Cerebellar cortex (tissue), 1 donor: ENCODE data around the gene TSSC4.

ENCODE experiments used
- DNase-seq: peaks from one replicate; pipeline ENCODE4 v3.0.0-alpha.2; 2015; ENCODE audit warnings: low spot score

TSSC4 gene

GRCh38 chr11:2417856-2418692, 17.5 kb downstream of the TSSC4 start:
- no peak for DNase-seq

- DNase-seq, result no peak
Measured at GRCh38 chr11:2418693-2419360, 18.3 kb downstream of the TSSC4 start.

DNA sequence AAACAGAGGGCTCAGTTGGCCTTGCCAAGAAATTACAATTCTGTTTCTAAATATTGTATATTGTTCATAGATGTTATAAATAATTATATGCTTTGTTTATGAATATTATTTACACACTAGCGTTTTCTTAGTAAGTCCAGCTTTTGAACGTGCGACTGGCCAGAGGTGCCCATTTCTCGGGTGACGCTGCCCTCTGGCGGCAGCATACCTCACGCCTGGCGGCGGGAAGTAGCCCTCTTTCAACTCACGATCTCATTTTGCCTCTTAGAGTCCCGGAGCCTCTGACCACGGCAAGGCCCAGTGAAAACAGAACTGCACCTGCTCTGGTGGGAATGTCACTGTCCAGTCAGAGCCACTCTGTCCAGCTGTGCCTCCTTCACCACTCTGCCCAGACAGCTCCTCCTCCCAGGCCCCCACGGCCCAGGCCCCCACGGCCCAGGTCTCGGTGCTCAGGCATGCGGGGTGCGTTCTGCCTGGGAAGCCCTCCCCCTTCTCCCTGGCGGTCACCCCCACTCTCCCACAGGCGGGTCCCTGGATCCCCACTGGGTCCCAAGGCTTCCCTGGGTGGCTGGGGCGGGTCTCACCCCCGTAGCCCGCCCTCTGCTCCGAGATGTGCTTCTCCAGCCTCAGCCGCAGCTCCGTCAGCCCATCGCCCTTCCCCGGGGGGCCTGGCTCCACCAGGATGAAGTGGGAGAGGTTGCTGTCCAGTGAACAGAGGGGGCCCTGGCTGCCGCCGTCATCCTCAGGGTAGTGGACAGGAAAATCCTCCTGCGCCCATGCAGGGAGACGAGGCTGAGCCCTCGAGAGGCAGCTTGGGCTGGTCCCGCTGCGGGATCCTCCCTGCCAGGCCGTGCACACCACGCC, 19.3 kb downstream of the TSSC4 start:
- DNase-seq, result peak; percentile 73

- DNase-seq, result peak; percentile 78
Measured at GRCh38 chr11:2420502-2421225, 20.1 kb downstream of the TSSC4 start.

GRCh38 chr11:2421226-2421994, 20.9 kb downstream of the TSSC4 start:
- DNase-seq, result no peak

DNA sequence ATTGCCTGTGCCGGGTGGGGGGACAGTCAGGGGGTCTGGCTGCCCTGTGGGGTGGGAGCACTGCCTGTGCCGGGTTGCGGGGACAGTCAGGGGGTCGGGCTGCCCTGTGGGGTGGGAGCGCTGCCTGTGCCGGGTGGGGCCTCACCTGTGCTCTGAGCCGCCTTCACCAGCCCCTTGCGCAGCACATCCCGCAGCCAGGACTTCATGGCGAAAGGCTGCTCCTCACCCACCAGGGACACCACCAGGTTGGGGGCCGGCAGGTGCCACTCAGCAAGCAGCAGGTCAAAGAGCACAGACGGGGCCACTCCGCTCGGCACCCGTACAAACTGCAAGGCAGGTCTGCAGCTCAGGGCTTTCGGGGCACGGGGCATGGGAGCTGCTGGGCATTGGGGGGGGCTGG, 21.4 kb downstream of the TSSC4 start:
- DNase-seq, result no peak

DNA sequence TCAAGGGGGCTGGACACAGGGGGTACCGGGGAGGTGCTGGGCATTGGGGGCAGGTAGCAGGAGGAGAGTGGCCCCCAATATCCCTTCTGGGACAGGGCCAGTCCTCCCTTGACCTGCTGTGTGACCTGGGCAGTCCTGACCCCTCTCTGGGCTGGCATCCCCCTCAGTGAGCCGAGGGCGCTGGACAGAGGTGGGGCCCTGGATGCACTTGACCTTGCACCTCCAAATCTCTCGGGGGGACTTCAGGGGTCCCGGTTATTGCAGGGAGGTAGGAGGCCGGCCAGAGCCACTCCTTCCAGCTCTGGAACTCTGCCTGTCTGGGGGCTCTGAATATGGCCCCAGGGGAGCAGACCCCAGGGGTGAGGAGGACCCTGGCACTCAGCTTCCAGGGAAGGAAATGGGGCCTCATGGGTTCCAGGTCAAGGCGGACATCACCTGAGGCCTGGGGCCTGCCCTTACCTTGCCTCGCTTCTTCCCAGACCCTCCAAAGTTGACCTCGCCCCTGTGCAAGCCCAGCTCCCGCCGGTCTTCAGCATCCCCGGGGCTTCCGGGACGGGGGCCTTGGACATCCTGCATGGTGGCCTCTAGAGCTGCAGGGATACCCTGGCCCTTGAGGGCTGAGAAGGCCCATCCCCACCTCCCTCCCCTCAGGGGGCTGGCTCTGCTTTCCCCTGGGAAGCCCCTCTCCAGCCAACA, 22.1 kb downstream of the TSSC4 start:
- no peak for DNase-seq

DNA sequence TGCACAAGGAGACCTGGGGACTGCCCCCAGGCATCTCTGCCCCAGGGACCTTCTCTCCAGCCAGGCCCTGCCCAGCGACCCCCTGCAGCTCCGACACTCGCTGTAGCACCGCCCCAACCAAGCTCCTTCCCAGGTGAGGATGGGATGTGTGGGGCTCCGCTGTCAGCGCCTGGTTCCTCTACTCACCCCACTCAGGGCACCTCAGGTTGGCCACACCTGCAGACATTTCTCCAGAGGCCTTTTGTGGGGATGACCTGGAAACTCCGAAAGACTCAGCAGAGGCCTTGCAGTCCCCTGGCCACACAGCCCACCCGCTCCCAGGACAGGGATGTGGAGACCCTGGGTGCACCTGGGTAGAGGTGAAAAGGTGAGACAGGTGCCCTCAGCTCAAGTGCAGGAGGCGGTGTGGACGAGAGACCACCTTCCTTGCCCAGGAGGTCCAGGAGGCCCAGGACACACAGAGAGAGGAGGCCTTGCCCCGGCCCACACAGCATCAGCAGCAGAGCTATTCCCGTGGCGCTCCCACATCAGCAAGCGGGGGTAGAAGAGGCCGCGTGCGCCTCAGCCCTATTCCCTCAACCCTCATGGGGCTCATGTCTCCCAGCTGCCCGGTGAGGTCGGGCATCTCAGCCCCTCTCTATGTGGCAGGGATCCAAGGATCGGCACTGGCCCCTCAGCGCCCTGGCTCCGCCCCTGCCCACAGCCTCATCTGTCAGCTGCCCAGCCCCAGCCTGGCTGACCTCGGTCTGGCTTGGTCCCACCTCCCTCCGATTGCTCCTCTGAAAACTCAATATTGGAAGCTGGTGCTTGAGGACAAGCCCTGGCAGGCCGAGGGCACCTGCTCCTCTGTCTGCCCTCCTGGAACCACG, 22.8 kb downstream of the TSSC4 start:
- DNase-seq, result no peak

DNA sequence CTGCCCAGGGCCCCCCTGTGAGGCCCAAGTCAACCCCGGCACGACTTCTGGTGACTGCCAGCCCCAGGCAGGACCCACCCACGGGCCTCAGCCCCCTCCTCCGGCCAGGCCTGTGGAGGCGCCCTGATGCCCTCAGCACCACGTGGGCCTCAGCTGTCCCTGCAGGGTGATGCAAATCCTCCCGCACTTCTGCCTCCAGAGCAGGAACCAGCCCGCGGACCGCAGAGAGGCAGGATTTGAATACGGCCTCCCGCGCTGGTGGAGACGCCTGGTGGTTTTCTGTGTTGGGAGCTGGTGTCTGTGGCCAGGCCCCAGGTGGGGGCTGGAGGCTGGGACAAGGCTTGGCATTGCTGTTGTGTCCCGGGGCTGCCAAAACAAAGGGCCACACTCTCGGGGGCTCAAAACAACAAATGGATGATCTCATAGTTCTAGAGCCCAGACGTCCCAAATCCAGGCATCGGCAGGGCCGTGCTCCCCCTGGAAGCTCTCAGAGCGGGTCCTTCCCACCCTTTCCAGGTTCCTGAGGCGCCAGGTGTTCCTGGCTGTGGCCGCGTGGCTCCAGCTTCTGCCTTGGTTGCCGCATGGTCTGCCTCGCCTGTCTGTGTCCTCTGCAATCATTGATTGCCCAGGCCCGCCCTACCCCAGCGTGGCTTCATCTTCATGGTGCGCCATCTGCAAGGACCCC, 24.4 kb downstream of the TSSC4 start:
- no peak for DNase-seq

DNA sequence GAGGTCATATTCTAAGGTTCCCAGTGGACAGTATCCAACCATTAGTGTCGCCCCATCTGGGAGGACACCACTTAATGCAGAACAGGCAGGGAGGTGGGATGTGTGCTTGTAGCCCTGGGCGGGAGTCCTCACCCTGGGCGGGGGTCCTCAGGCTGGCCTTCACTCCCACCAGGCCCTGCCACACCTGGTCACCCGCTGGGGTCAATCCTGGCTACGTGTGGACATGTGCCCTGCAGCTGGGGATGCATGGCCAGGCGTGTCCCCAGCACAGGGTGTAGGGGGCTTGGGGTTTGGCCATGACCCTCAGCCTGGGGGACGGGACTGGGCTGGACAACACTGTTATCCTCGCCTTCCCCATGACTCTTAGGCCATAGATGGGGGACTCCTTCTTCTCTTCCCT, 25.0 kb downstream of the TSSC4 start:
- DNase-seq, result no peak

DNA sequence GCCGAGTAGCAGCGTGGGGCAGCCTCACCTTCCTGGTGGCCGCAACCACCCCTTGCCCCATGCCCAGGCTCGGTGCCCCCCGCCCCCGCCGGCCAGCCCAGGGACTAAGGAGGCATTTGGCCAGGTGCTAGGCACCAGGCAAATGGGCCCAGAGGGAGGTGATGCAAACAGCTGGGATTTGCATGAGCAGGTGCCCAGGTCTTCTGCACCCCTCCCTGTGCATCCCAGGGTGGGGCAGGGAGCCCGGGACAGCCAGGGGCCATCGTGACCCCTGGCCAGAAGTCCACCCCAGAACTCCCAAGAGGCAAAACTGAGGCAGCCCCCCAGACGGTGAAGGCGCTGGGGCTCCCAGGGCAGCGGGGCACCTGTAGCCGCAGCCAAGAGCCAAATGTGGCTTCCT, 25.7 kb downstream of the TSSC4 start:
- DNase-seq, result no peak

DNA sequence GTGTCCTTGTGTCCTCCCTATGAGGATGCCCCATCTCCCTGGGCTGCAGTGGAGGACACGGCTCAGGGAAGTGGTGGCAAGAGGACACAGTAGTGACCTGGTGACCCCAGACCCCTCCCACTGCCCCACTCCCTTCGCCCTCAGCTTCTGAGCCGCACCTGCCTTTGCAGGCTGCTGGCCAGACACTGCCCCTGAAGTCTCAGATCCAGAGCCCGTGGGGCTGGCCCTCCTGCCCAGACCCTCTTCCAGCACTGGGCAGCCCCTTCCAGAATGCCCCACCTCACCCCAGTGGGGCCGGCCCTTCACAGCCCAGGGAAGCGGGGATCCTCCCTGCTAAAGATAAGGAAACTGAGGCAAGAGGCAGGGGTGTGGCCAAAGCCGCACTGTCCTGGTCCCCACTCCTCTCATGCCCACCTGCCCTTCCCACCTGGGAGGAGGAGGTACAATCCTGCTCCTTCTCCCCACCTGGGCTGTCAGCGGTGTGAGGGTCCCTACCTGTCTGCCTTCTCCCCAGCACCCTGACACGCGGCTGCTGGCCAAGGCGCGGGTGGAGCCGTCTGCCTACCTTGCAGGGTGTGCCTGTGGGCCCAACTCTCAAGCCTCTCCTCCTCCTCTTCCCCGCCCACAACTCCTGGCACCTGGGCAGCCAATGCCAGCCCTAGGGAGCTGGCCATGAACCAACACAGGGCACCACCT, 26.4 kb downstream of the TSSC4 start:
- no peak for DNase-seq

GRCh38 chr11:2427721-2428321, 27.3 kb downstream of the TSSC4 start:
- DNase-seq, result no peak

- DNase-seq, result peak; percentile 49
Measured at GRCh38 chr11:2428322-2428795, 27.8 kb downstream of the TSSC4 start.

DNA sequence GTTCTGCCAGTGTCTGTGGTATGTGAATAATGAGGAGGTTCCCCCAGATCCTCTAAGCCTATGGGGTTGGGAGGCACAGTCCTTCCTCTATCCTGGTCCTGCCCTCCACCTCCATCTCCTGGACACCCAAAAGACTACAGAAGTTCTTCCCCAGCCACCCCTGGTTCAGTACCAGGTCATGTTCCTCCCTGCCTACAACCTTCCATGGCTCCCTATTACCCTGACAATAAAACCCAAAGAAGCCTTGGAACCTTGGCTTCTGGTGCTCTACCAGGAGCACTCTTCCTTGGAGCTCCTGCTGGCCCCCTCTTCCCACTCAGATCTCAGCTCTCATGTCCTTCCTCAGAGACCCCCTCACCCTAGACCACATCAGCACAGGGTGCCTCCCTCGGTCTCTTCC, 30.8 kb downstream of the TSSC4 start:
- no peak for DNase-seq

- no peak for DNase-seq
Measured at GRCh38 chr11:2432171-2432621, 31.6 kb downstream of the TSSC4 start.

GRCh38 chr11:2432628-2433071, 32.1 kb downstream of the TSSC4 start:
- DNase-seq, result no peak
